22Rv1 (cell line): ENCODE measurements around the gene CLSTN2.

ENCODE experiments used
- CTCF ChIP-seq: fragments of 450-650 bp; IDR thresholded peaks from 2 replicates; pipeline ENCODE4 v1.5.1; 2017; ENCODE audit warnings: mild to moderate bottlenecking
- ZFX ChIP-seq: fragments of 450-650 bp; IDR thresholded peaks from 2 replicates; pipeline ENCODE4 v1.6.1; 2017; ENCODE audit warnings: antibody characterized with exemption, borderline replicate concordance

GRCh38 chr3:140467796-140468315, 532.9 kb downstream of the CLSTN2 start:
- TF ChIP-seq CTCF (no peak), ZFX (no peak)
